Measurements from ENCODE around the gene XYLT1.

XYLT1 gene

GRCh38 chr16:17448640-17449638 lies 21.8 kb downstream of the XYLT1 start:
- Histone ChIP-seq H3K27ac (peak overlapping the region in 10 of 11 experiments; percentile 53 to 85 (median 78); a peak in 20 of 22 replicates), H3K27me3 (no peaks in the 10 kb centered on the region), H3K9me3 (replicated peaks in 1 of 11) (peaks cover 0 to 18% (median 5%) of the 10 kb centered on the region in 11 experiments; a peak in 12 of 22 replicates), H3K4me1 (peaks cover 64 to 82% (median 73%) of the 10 kb centered on the region in 10 experiments), H3K4me2 (peak overlapping the region; percentile 59 to 89 (median 76)), H4K20me1 (peaks cover 0 to 77% (median 32%) of the 10 kb centered on the region in 11 experiments; a peak in 9 of 22 replicates), H3K36me3 (peaks cover 0 to 64% (median 51%) of the 10 kb centered on the region in 11 experiments; a peak in 19 of 22 replicates), H3K4me3 (peak overlapping the region in 3 of 10 experiments; percentile 10 to 32 (median 21); a peak in 4 of 20 replicates), H3K9ac (peak overlapping the region in 10 of 11 experiments; percentile 36 to 73 (median 64); a peak in 17 of 22 replicates)
- no peak for TF ChIP-seq Cebpa-rat (IDR thresholded peaks at IDR 0.05)

GRCh38 chr16:17447101-17447569 lies 23.6 kb downstream of the XYLT1 start:
- peak overlapping the region in 7 of 11 experiments; percentile 24 to 85 (median 81); a peak in 8 of 22 replicates for H3K27ac ChIP-seq
- H3K4me3 ChIP-seq: no peak overlapping the region
- peak overlapping the region in 9 of 11 experiments; percentile 14 to 89 (median 75); a peak in 9 of 22 replicates for H3K4me2 ChIP-seq
- no peaks in the 10 kb centered on the region for H3K27me3 ChIP-seq
- H3K36me3 ChIP-seq: peaks cover 0 to 71% (median 61%) of the 10 kb centered on the region in 11 experiments; a peak in 19 of 22 replicates
- TF ChIP-seq Cebpa-rat (IDR thresholded peaks at IDR 0.05): no peak
- H3K9me3 ChIP-seq (replicated peaks in 1 of 11): peaks cover 0 to 31% (median 13%) of the 10 kb centered on the region in 11 experiments; a peak in 14 of 22 replicates
- H4K20me1 ChIP-seq: peaks cover 0 to 63% (median 23%) of the 10 kb centered on the region in 11 experiments; a peak in 8 of 22 replicates
- H3K9ac ChIP-seq: 0 out of 22 replicates have a peak overlapping the region, but pooled peaks of 1 of the 11 experiments have one; percentile 23
- H3K4me1 ChIP-seq: peaks cover 46 to 75% (median 62%) of the 10 kb centered on the region in 10 experiments

- peak overlapping the region in 2 of 11 experiments; percentile 34 to 39; a peak in 2 of 22 replicates for H3K27ac ChIP-seq
- no peak overlapping the region for H3K4me3 ChIP-seq
- peaks cover 0 to 73% (median 63%) of the 10 kb centered on the region in 11 experiments; a peak in 19 of 22 replicates for H3K36me3 ChIP-seq
- no peak overlapping the region for H3K9ac ChIP-seq
- no peaks in the 10 kb centered on the region for H3K27me3 ChIP-seq
- 0 out of 22 replicates have a peak overlapping the region, but pooled peaks of 1 of the 11 experiments have one; percentile 19 for H3K4me2 ChIP-seq
- H3K4me1 ChIP-seq: peaks cover 42 to 75% (median 59%) of the 10 kb centered on the region in 10 experiments
- no peak for TF ChIP-seq Cebpa-rat (IDR thresholded peaks at IDR 0.05)
- peaks cover 0 to 58% (median 21%) of the 10 kb centered on the region in 11 experiments; a peak in 8 of 22 replicates for H4K20me1 ChIP-seq
- H3K9me3 ChIP-seq (replicated peaks in 1 of 11): peaks cover 0 to 31% (median 13%) of the 10 kb centered on the region in 11 experiments; a peak in 14 of 22 replicates
Measured at GRCh38 chr16:17446661-17447060, 24.1 kb downstream of the XYLT1 start.

- H3K9ac ChIP-seq: no peak overlapping the region
- H3K36me3 ChIP-seq: peaks cover 0 to 73% (median 64%) of the 10 kb centered on the region in 11 experiments; a peak in 19 of 22 replicates
- TF ChIP-seq Cebpa-rat (IDR thresholded peaks at IDR 0.05): no peak
Measured at GRCh38 chr16:17445421-17445820, 25.3 kb downstream of the XYLT1 start.

DNA sequence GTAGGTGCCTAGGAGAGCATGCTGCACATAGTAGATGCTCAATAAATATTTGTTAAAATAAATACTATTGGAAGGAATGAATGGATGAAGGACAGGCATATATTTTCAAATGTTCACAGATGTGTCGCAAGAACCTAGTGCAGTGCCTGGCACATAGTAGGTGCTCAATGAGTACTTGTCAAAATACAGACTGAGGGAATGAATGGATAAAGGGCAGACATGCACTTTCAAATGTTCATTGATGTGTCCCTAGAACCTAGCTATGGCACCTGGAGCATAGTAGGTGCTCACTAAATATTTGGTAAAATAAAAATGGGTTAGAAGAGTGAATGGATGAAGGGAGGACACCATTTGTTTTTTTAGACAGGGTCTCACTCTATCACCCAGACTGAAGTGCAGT lies 26.1 kb downstream of the XYLT1 start:
- H3K27me3 ChIP-seq: no peaks in the 10 kb centered on the region
- TF ChIP-seq Cebpa-rat (IDR thresholded peaks at IDR 0.05): no peak
- H3K4me2 ChIP-seq: no peak overlapping the region
- H3K36me3 ChIP-seq: peaks cover 0 to 77% (median 67%) of the 10 kb centered on the region in 11 experiments; a peak in 19 of 22 replicates
- no peak overlapping the region for H3K4me3 ChIP-seq
- H3K9ac ChIP-seq: no peak overlapping the region
- peak overlapping the region in 2 of 11 experiments; percentile 14 to 35; a peak in 1 of 22 replicates for H3K27ac ChIP-seq
- peaks cover 28 to 71% (median 51%) of the 10 kb centered on the region in 10 experiments for H3K4me1 ChIP-seq
- H4K20me1 ChIP-seq: peaks cover 0 to 47% (median 9%) of the 10 kb centered on the region in 11 experiments; a peak in 7 of 22 replicates
- H3K9me3 ChIP-seq (replicated peaks in 1 of 11): peaks cover 0 to 34% (median 20%) of the 10 kb centered on the region in 11 experiments; a peak in 14 of 22 replicates

More at GRCh38 chr16:17445421-17445820, 25.3 kb downstream of the XYLT1 start:
- Histone ChIP-seq H3K27ac (peak overlapping the region in 6 of 11 experiments; percentile 3 to 35 (median 19); a peak in 4 of 22 replicates), H3K4me1 (peaks cover 30 to 71% (median 51%) of the 10 kb centered on the region in 10 experiments), H3K4me2 (no peak overlapping the region), H3K9me3 (replicated peaks in 1 of 11) (peaks cover 0 to 31% (median 17%) of the 10 kb centered on the region in 11 experiments; a peak in 14 of 22 replicates), H3K27me3 (no peaks in the 10 kb centered on the region), H4K20me1 (peaks cover 0 to 52% (median 10%) of the 10 kb centered on the region in 11 experiments; a peak in 8 of 22 replicates), H3K4me3 (no peak overlapping the region)

- Histone ChIP-seq H3K36me3 (peaks cover 0 to 98% (median 87%) of the 10 kb centered on the region in 11 experiments; a peak in 19 of 22 replicates), H3K4me3 (no peak overlapping the region), H3K4me2 (peak overlapping the region; percentile 3 to 55 (median 40); a peak in 15 of 22 replicates), H3K4me1 (peaks cover 10 to 46% (median 28%) of the 10 kb centered on the region in 10 experiments; a peak in 19 of 20 replicates), H3K9ac (no peak overlapping the region), H3K27me3 (no peaks in the 10 kb centered on the region), H3K27ac (no peak overlapping the region), H3K9me3 (replicated peaks in 1 of 11) (peaks cover 0 to 35% (median 14%) of the 10 kb centered on the region in 11 experiments; a peak in 14 of 22 replicates), H4K20me1 (peaks cover 0 to 66% (median 37%) of the 10 kb centered on the region in 11 experiments; a peak in 11 of 22 replicates)
- TF ChIP-seq Cebpa-rat (IDR thresholded peaks at IDR 0.05): no peak
Measured at GRCh38 chr16:17440131-17440530, 30.6 kb downstream of the XYLT1 start.

DNA sequence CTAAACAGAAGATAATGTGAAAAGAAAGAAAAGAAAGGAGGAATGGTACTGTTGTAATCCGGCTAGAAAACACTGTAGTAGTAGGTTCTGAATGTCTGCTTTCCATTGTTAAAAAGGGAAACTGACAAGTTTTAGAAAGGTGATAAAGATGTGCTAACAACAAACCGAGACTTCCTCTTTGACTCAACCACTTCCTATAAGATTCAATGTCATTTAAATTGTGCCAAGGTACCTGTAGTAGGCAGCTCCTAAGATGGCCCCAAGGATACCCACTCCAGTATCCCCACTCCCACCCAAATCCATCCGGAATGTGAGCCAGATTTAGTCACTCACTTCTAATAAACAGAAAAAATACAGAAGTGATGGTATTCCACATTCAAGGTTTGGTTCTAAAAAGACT lies 31.2 kb downstream of the XYLT1 start:
- Histone ChIP-seq H3K4me2 (peak overlapping the region; percentile 3 to 55 (median 40); a peak in 17 of 22 replicates), H3K9ac (no peak overlapping the region), H3K9me3 (replicated peaks in 1 of 11) (peaks cover 0 to 35% (median 17%) of the 10 kb centered on the region in 11 experiments; a peak in 14 of 22 replicates), H3K36me3 (peaks cover 0 to 98% (median 87%) of the 10 kb centered on the region in 11 experiments; a peak in 19 of 22 replicates), H3K27ac (no peak overlapping the region), H3K4me1 (peaks cover 10 to 52% (median 28%) of the 10 kb centered on the region in 10 experiments; a peak in 19 of 20 replicates), H3K27me3 (no peaks in the 10 kb centered on the region), H4K20me1 (peaks cover 0 to 71% (median 42%) of the 10 kb centered on the region in 11 experiments; a peak in 11 of 22 replicates), H3K4me3 (no peak overlapping the region)
- TF ChIP-seq Cebpa-rat (IDR thresholded peaks at IDR 0.05): no peak

DNA sequence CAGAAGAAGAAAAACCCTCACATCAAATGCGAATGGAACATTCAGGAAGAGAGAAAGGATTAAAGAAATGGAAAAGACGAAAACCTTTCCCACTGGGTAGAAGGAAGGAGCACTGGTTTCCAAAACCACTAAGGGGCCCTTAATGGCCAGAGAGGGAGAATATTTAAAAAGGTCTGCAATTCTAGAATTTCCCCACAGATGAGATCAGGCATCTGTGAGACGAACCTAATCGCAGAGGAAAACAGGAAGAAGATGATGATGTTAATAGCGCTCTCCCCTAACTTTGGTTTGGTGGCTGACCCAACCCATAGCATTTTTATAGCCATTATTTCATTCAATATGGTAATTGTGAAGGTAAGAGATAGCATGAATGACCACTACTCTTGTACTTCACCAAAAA lies 32.8 kb downstream of the XYLT1 start:
- Histone ChIP-seq H3K36me3 (peaks cover 0 to 98% (median 86%) of the 10 kb centered on the region in 11 experiments; a peak in 18 of 22 replicates), H3K4me3 (no peak overlapping the region), H4K20me1 (peaks cover 0 to 86% (median 43%) of the 10 kb centered on the region in 11 experiments; a peak in 11 of 22 replicates), H3K9me3 (replicated peaks in 1 of 11) (peaks cover 0 to 33% (median 8%) of the 10 kb centered on the region in 11 experiments; a peak in 10 of 22 replicates), H3K27ac (no peak overlapping the region), H3K4me2 (no peak overlapping the region), H3K27me3 (no peaks in the 10 kb centered on the region), H3K9ac (no peak overlapping the region), H3K4me1 (peaks cover 17 to 52% (median 35%) of the 10 kb centered on the region in 10 experiments)
- no peak for TF ChIP-seq Cebpa-rat (IDR thresholded peaks at IDR 0.05)
